Kidney epithelial cell (primary cell): ENCODE measurements around the gene ERC2. TPM values are rescaled to one million over a fixed set of nuclear protein-coding genes. Genes with fewer than 3 reads are reported as not detected.

Experiments
- DNase-seq: peaks from one replicate; pipeline ENCODE4 v3.0.0-alpha.2; 2010; ENCODE audit warnings: low read depth
- H3K27me3 ChIP-seq: 2 replicates; pipeline ENCODE4 v1.6.0; 2011; ENCODE audit warnings: low read length; ENCODE audit not compliant: control insufficient read depth, insufficient read depth
- H3K36me3 ChIP-seq: 2 replicates; pipeline ENCODE4 v1.5.1; 2011; ENCODE audit warnings: low read length; ENCODE audit not compliant: control insufficient read depth, insufficient read depth
- H3K4me3 ChIP-seq: 2 replicates; pipeline ENCODE4 v1.5.1; 2011; ENCODE audit warnings: low read depth, mild to moderate bottlenecking, control low read depth, low read length
- total RNA-seq: library from RNA; depleted of rRNA; stranded (reverse); fragments of >200 nt; gene quantifications from 2 replicates; pipeline ENCODE4 v1.2.3, GENCODE V29; 2015
- TF ChIP-seq, protein P1 (sequence below): IDR thresholded peaks from 2 replicates; pipeline ENCODE4 v1.5.1; 2011; ENCODE audit warnings: mild to moderate bottlenecking, moderate library complexity, low read length, control low read depth, inconsistent platforms; ENCODE audit not compliant: insufficient read depth, poor library complexity, severe bottlenecking

Gene ERC2
- total RNA-seq, 1 donor from 2014 or later = 17.0 TPM

DNA sequence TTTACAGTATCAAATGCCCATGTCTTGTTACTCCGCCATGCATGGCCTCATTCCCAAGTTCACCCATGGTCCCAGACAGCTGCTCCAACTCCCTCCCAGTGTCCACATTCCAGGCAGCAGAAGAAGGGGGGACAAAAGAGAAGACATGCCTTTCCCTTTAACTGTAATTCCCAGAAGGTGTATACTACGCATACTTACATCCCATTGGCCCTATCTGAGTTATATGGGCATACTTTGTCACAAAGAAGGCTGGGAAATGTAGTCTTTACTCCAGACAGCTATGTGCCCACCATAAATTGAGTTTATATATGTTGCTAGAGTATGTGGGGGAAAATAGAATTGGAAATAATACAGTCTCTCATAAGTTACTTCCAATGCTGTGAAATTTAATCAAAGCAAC lies 70.5 kb downstream of the ERC2 start:
- Histone ChIP-seq H3K4me3 (no peak overlapping the region), H3K27me3 (no peaks in the 10 kb centered on the region)
- TF ChIP-seq, protein P1, sequence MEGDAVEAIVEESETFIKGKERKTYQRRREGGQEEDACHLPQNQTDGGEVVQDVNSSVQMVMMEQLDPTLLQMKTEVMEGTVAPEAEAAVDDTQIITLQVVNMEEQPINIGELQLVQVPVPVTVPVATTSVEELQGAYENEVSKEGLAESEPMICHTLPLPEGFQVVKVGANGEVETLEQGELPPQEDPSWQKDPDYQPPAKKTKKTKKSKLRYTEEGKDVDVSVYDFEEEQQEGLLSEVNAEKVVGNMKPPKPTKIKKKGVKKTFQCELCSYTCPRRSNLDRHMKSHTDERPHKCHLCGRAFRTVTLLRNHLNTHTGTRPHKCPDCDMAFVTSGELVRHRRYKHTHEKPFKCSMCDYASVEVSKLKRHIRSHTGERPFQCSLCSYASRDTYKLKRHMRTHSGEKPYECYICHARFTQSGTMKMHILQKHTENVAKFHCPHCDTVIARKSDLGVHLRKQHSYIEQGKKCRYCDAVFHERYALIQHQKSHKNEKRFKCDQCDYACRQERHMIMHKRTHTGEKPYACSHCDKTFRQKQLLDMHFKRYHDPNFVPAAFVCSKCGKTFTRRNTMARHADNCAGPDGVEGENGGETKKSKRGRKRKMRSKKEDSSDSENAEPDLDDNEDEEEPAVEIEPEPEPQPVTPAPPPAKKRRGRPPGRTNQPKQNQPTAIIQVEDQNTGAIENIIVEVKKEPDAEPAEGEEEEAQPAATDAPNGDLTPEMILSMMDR = no peak

DNA sequence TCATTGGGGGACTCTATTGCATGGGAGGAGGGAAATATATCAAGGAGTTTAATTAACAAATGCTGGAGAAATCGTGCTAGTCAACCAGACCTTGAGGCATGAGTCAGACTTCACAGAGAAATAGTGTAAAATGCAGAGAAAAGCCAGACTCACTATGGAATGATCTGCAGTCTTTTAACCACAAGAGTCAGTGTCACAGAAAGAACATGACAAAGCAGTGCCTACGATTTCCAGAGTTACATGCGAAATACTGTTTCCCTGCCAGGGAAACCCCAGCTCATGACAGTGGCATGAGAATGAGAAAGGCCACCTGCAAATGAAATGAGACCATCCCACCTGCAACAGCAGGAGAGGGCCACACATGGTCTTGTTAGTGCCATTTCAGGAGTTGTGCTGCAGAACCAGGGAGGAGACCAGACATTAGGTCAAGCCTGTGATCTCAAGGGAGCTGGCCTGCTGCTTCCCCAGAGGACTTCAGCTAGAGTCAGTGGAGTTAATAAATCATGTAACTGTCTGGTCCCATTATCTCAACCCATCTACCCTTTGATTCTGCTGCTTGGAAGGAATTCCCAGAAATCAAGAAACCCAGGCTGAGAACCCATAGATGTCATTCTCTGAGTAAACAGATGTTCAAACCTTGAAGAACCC lies 79.0 kb downstream of the ERC2 start:
- Histone ChIP-seq H3K4me3 (no peak overlapping the region), H3K36me3 (no peaks in the 10 kb centered on the region), H3K27me3 (no peaks in the 10 kb centered on the region)
- DNase-seq = no peak
- TF ChIP-seq, protein P1 = no peak

More for the DNA sequence above, 70.5 kb downstream of the ERC2 start:
- H3K36me3 ChIP-seq = no peaks in the 10 kb centered on the region
- DNase-seq = no peak

DNA sequence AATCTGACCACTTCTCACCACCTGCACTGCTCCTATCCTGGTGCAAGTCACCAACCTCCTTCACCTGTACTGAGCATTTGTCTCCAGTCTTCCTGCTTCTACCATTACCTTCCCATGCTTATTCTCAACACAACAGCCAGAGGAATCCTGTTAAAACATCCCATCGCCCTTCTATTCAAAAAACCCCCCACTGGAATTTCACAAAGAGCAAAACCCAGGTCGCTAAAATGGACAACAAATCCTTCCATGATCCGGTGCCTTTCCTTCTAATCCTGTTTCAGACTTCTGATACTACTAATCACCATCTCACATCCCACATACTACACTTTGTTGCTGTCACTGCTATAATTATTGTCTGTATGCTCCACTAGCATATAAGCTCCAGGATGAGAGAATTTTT lies 85.2 kb downstream of the ERC2 start:
- no peak for DNase-seq
- no peaks in the 10 kb centered on the region for H3K36me3 ChIP-seq

DNA sequence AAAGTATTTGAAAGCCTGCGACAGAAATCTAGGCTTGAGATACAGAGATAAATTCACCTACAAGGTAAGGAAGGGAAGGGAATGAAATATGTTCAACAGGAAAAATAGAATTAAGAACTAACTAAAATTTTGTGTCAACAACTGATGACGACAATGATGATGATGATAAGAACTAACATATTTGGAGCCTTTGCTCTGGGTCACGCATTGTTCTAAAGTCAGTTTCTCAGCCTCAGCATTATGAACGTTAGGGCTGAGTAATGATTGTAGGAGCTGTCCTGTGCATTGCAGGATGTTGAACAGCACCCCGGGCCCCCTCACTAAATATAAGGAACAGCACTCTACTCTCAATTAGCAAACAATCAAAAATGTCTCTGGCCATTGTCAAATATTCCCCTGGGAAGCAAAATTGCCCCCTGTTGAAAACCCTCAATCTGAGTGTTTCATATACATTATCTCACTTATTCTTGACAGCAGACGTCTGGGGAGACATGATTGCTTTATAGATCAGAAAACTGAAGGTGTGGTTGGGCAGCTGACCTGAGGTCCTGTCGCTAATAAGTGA lies 88.5 kb downstream of the ERC2 start:
- H3K4me3 ChIP-seq = no peak overlapping the region
- no peaks in the 10 kb centered on the region for H3K36me3 ChIP-seq
- TF ChIP-seq, protein P1 = no peak
- DNase-seq = no peak
- no peaks in the 10 kb centered on the region for H3K27me3 ChIP-seq

More for the DNA sequence above, 85.2 kb downstream of the ERC2 start:
- H3K4me3 ChIP-seq = no peak overlapping the region
- H3K27me3 ChIP-seq = no peaks in the 10 kb centered on the region
- TF ChIP-seq, protein P1 = no peak

DNA sequence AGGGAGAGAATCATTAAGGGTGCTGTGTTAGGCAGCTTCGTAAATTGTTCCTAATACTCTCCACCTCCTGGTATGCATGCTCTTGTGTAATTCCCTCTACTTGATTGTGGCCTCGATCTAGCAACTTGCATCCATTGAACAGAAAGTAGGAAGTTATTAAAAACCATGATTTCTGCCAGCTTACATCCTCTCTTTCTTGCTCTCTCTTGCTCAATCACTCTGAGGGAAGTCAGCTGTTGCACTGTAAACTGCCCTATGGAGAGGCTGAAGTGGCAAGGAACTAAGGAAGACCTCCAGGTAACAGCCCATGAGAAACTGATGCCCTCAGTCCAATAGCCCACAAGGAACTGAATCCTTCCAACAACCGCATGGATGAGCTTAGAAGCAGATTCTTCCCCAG lies 92.6 kb downstream of the ERC2 start:
- Histone ChIP-seq H3K4me3 (no peak overlapping the region), H3K27me3 (no peaks in the 10 kb centered on the region), H3K36me3 (no peaks in the 10 kb centered on the region)
- DNase-seq = no peak
- TF ChIP-seq, protein P1 = no peak

DNA sequence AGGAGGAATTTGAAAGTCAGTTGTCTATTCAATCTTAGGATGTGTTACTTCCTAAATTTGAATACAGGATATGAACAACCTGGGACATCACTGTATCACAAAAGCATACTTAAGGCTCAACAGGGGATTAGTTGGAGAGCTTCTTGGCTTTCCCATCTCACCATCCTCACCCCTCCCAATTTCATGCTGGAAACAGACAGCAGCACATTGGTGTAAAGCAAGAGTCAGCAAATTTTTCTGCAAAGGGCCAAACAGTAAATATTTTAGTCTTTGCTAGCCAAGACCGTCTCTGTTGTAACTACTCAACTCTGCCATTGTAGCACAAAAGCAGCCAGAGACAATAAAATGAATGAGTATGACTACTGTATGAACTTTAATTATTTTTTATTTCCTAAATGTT lies 94.9 kb downstream of the ERC2 start:
- DNase-seq = no peak
- Histone ChIP-seq H3K36me3 (no peaks in the 10 kb centered on the region), H3K4me3 (no peak overlapping the region), H3K27me3 (no peaks in the 10 kb centered on the region)
- TF ChIP-seq, protein P1 = no peak
